Erythroblast (primary cell): ENCODE results near the gene ATOSA.

Experiments used
- DNase-seq, 2 experiments: peaks; one replicate each; lab custom pipeline; 2025; lab: John Stamatoyannopoulos, UW
- GATA1 ChIP-seq: IDR thresholded peaks from 2 replicates; pipeline ENCODE4 v1.6.1; 2011; ENCODE audit warnings: low read depth, mild to moderate bottlenecking, control low read depth, low read length, moderate library complexity
- POLR2A ChIP-seq: IDR thresholded peaks from 2 replicates; pipeline ENCODE4 v1.6.1; 2011; ENCODE audit warnings: mild to moderate bottlenecking, low read length

The ATOSA gene

DNA sequence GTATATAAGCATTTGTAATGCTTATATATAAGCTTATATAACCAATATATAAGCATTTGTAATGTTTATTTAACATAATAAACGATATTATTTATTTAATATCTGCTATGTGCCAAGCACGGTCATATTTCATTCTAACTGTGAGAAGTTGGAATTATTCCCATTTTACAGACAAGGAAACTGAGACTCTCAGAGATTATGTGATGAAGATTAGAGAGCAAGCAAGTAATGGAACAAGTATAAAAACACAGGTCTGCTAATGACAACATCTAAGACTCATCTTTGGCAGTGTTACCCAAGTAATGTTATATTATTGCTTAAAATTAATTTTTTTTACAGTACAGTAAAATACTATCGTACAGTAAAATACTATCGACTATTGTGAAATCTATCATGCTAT is 4.4 kb downstream of the ATOSA start:
- no peak for DNase-seq
- no peak for TF ChIP-seq GATA1
- TF ChIP-seq POLR2A, result no peak

DNA sequence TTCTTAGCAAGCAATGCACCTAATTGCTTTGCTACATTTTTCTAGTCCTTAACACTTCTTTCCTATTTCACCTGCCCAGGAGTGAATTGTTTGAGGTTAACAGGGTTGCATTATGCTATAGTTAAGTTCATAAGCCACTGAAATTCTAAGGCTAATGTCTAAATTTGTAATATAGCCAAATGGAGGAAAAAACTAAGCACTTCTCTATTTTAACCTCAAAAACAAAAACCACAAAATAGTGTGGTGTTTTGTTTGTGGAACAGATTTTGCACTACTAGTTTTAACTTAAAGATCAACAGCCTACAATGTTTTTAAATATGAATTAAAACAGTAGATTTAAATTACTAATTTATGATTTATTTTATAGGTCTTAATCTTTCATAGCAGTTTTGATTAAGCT is 5.5 kb downstream of the ATOSA start:
- no peak for DNase-seq
- no peak for TF ChIP-seq POLR2A
- TF ChIP-seq GATA1, result no peak

DNA sequence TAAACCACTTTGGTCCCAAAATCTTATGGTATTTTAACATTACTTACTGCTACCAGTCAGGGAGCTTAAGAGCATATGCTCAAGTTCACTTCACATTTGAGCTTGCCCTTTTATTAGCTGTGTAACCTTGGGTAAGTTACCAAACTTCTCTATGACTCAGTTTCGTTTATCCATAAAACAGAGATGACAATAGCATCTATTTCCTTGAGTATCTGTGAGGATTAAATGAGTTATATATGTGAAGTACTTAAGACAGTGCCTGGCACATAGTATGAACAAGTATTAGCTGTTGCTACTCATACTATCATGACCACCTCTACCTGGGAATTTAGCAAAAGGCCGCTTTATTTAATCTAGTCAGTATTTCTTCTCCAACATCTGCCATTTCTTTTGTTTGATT is 5.9 kb downstream of the ATOSA start:
- DNase-seq, result no peak
- TF ChIP-seq GATA1 (no peak), POLR2A (no peak)

DNA sequence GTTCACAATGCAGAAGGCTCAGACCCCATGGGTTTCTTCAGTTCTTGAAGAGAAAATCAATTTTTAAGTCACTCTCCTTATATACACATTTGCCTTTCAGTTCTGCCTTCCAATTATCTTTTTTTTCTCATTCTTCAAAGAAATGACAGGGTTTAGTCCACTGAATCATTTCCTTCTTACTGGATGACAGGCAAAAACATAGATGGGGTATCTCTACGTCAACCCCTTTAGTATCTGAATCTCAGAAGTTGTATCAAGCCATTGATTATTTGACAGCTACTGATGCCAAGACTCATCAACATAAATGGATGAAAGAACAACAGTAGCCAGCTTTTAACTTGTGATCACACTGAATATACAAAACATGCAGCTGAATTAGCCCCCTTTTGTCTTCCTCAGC is 6.5 kb downstream of the ATOSA start:
- TF ChIP-seq POLR2A, result no peak
- TF ChIP-seq GATA1, result no peak
- no peak for DNase-seq

DNA sequence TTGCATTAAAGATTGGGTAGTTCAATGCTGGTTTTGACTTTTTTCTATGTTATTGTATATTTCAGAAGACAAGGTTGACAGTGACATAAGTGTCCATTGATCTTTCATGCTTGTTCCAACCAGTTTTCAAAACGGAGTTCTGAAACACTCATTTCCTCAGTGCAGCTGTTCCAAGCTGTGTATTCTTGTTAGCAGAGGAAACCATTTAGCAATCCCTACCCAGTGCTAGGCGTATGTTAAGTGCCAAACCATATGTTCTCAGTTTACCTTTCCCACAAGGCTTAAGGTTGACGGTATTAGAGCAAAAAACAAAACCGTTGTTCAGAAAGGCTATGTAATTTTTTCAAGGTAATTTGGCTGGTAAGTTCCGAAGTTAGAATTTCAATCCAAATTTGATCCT is 9.1 kb downstream of the ATOSA start:
- TF ChIP-seq POLR2A, result no peak
- no peak for TF ChIP-seq GATA1
- no peak for DNase-seq

DNA sequence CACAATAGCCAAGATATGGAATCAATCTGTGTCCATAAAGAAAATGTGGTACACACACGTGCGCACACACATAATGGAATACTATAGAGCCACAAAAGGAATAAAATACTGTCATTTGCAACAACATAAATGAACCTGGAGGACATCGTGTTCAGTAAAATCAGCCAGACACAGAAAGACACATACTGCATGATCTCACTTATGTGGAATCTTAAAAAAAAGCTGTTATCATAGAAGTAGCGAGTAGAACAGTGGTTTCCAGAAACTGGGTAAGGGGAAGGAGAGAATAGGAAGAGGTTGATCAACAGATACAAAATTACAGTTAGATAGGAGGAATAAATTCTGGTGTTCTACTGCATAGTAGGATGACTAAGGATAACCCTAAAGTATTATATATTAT is 11.1 kb downstream of the ATOSA start:
- no peak for DNase-seq
- TF ChIP-seq POLR2A, result no peak
- no peak for TF ChIP-seq GATA1

DNA sequence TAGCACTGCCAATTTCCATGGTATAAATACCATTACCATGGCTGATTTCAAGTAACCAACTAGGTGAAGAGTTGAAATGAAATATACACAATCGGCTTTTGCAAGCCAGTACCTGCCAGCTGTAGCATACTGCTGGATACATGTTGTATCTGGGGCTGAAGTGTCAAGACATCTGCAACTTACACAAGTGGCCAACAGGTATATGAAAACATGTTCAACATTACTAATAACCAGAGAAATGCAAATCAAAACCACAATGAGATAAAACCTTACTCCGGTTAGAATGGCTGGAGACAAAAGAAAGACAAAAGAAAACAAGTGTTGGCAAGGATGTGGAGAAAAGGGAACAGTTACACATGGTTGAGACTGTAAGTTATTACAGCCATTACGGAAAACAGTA is 11.6 kb downstream of the ATOSA start:
- TF ChIP-seq GATA1 (no peak), POLR2A (no peak)
- no peak for DNase-seq

DNA sequence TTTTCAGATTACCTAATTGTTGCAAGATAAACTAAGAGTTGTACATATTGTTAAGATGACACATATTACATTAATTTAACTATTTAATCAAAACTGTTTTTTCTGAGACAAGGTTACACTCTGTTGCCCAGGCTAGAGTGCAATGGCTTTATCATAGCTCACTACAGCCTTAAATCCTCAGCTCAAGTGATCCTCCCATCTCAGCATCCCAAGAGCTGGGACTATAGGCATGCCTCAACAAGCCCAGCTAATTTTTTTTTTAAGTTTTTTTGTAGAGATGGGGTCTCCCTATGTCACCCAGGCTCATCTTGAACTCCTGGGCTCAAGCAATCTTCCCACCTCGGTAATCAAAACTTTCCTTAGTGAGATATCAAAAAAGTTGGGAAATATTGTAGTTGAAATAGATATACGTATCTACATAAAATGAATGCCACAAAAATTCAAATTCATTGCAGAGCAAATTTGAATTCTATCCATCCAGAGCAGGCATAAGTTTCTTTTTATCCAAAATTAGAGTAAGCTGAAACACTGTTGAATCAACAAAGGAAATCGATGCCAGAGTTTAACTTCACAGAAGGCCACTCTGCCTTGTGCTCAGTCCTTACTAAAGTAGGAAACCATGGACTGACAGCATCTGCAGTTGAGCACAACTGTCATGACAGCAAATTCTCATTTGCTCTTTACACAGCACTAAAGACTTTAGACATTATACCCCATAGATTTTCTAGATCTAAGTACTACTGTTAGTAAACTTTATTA is 15.5 kb downstream of the ATOSA start:
- TF ChIP-seq POLR2A, result no peak
- DNase-seq, result no peak

DNA sequence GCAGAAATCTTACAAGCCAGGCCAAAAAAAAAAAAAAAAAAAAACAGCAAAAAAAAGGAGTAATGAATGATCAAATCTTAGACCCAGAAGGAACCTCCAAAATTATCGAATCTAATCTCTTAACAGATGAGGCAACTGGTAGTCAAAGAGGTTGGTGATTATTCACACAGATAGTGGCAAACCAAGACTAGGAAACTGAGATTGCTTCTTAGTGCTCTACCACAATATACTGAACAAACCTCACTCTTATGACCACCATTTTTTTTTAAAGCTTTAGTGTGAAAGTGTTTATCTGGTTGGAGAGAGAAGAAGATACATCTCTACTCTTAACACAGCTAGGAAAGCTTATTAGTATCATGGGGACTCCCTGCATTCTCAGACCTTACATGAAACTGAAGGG is 17.3 kb downstream of the ATOSA start:
- DNase-seq, result no peak

DNA sequence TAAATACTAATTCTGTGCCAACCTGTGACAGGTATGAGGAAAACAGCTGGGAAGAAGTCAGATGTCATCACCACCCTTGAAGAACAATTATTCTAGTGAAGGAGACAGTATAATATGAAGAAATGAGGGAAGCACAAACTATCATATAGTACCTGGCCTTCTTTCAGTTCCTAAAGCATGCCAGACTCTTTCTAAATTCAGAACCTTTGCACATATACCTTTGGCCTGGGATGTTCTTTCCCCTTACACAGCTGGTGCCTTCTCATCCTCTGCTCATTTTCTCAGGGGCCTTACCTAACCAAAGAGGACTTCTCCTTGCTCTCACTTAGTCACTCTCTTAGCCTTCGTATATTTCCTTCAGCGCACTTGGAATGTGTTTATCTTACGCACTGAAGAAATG is 19.0 kb downstream of the ATOSA start:
- no peak for DNase-seq
- TF ChIP-seq POLR2A (no peak), GATA1 (no peak)

More for the DNA sequence above, 17.3 kb downstream of the ATOSA start:
- no peak for TF ChIP-seq POLR2A
- no peak for TF ChIP-seq GATA1

DNA sequence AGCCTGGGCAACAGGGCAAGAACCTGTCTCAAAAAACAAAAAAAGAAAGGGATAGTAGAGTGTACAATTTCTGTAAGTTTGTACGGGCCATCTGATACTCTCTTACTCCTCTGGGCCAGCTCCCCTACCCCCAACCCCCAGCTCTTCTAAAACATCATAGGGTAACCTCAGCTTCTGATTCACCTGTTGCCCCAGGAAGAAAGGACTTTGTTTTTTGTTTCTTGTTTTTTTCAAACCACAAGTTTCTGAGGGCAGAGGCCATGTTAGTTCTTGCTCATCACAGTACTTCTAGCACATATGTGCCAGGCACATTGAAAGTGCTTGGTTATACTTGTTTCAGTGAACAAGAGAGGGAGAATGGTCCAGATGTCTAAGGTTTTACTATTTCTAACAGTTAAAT is 20.2 kb downstream of the ATOSA start:
- TF ChIP-seq GATA1, result no peak
- no peak for TF ChIP-seq POLR2A
- no peak for DNase-seq

DNA sequence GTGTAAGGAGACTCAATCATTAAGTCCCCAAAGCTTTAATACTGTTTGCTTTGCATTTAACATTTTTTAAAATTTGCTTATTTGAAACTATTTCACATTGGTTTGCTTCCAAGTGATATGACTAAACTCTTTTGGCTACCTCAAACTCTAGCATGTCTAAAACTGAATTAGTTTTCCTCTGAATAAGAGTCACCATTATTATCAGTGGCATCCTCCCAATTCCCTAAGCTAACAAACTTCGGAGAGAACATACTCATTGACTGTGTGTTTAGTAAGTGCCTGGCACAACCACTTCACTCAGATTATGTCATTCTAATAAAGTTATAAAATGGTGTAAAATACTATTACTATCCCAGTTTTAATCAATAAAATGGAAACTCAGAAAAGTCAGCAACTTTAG is 21.9 kb downstream of the ATOSA start:
- DNase-seq, result no peak

DNA sequence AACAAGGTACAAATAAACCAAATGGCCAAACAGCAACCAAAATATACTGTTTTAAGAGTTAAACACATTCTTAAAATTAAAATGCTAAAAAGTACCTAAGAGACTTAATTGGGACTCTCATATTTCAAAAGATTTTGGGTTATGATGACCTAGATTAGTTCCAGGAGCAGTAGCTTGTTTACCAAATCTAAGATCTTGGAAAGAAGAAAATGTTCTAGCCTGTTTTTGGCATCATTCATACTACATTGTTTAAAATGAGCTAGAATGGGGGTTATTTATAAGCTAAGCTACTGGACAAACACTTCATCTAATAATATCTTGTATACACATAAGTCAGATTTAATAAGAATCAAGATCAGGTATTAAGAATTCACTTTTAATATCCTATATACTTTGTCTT is 22.8 kb downstream of the ATOSA start:
- no peak for DNase-seq
- TF ChIP-seq GATA1, result no peak
- no peak for TF ChIP-seq POLR2A

More for the DNA sequence above, 21.9 kb downstream of the ATOSA start:
- no peak for TF ChIP-seq POLR2A
- TF ChIP-seq GATA1, result no peak

DNA sequence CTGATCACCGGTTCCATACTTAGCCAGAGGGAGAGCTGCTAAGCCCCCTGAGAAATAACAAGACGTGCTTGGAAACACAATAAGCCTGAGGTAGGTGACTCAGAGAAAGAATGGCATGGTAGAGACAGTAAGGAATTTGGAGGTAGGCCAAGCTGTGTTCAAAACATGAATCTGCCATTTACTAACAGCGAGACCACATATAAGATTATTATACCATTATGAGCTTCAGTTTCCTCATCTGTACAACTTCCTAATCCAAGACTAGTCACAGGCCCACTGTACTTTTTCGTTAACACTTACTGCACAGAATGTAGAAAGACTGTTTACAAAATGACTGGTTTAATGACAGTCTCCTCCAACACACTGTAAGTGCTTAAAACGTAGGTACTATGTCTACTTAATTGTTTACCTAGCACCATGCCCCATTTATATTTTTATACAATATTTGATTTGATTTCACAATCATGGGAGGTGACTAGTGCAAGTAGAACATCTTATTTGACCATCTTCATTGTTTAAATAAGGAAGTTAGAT is 25.7 kb downstream of the ATOSA start:
- DNase-seq, result no peak
- TF ChIP-seq GATA1, result no peak
- no peak for TF ChIP-seq POLR2A

DNA sequence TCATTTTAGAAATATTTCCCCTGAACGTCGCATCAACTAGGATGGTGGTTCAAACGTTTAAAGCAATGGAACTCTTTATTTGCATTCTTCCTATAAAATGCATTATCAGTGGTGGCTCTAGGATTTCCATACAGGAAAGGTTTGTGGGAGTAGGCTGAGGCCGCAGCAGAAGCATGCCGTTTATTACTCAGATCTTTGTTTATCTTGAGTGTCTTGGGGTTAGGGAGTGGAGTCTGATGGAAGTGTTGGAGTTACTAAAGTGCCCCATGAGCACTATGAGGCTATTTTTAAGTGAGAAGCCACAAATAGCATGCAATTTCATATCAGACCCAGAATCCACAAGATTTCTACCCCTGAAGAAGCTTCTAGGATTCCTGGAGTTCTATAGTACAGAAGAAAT is 26.2 kb downstream of the ATOSA start:
- DNase-seq, result no peak
- TF ChIP-seq POLR2A (no peak), GATA1 (no peak)

DNA sequence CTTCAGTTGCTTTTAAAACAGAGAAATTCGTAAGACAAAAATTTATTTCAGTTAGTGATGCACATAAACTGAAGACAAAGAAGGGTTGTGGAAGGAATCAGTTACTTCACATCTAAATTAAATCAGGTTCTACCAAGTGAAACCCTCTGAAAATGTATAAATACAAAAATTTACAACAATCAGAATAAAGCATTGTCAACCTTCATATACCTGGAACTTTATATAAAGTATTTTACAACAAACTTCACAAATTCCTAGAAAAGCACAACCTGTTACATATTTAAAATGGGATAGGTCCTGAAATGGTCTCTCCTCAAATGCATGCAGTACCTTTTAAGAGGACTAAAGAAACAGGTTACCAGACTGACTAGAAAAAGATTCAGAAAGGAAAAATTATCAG is 26.9 kb downstream of the ATOSA start:
- TF ChIP-seq GATA1 (no peak), POLR2A (no peak)
- no peak for DNase-seq
